ENCODE measurements around the gene DDO.

- TF ChIP-seq CTCF (IDR thresholded peaks at IDR 0.05 in 4 of 5, conservative IDR thresholded peaks at IDR 0.05 in 1 of 5) (no peak), POLR2A (IDR thresholded peaks at IDR 0.05) (no peak)
These were observed 54.7 kb downstream of the DDO start for GRCh38 chr6:110360676-110361075.
